T-helper 17 cell (primary cell): Measurements from ENCODE around the gene NUCB2. TPM values are rescaled to one million over a fixed set of nuclear protein-coding genes. Genes with fewer than 3 reads are reported as not detected.
"Not testable (repeated sequence)": the region's sequence is repeated elsewhere in the genome, so short reads cannot be mapped to it uniquely, and the experiment has no call there.

Source experiments
- ATAC-seq: fragments of 150-1000 bp; cut with Tn5 transposase; 2 replicates; pipeline ENCODE4 v1.10.0; 2021; ENCODE audit warnings: mild to moderate bottlenecking, moderate library complexity
- DNase-seq, 3 donors: peaks; one replicate each; pipeline versions ENCODE4 v3.0.0 to v3.0.0-alpha.2; 2020 to 2021
- H3K9me3 ChIP-seq: one replicate; pipeline ENCODE4 v1.7.0; 2013; ENCODE audit warnings: low read length, mild to moderate bottlenecking; ENCODE audit not compliant: control insufficient read depth, poor library complexity, severe bottlenecking
- H3K27ac Mint-ChIP-seq: one replicate; pipeline ENCODE4 v1.8.0; 2022; ENCODE audit warnings: mild to moderate bottlenecking, moderate library complexity, mixed read lengths
- H3K27me3 Mint-ChIP-seq: one replicate; pipeline ENCODE4 v1.8.0; 2022; ENCODE audit warnings: mixed read lengths
- H3K36me3 Mint-ChIP-seq: one replicate; pipeline ENCODE4 v1.8.0; 2022; ENCODE audit warnings: low read depth, mixed read lengths
- H3K4me1 Mint-ChIP-seq: one replicate; pipeline ENCODE4 v1.8.0; 2022; ENCODE audit warnings: mild to moderate bottlenecking, mixed read lengths
- H3K4me3 Mint-ChIP-seq: one replicate; pipeline ENCODE4 v1.8.0; 2022; ENCODE audit warnings: mild to moderate bottlenecking, moderate library complexity, mixed read lengths
- total RNA-seq, 4 donors: library from RNA in 2 of 4; stranded (reverse) in 2 of 4; gene quantifications; one replicate each; pipeline ENCODE4 v1.2.3 and lab custom pipeline; 2022 to 2026

NUCB2 gene
- total RNA-seq: 10 to 100 TPM; 29.5 to 33.6 TPM
- total RNA-seq (lab: John Stamatoyannopoulos, UW): 15.5 to 15.9 reads per million in 2 donors

GRCh38 chr11:17276236-17277023, at the start of gene NUCB2:
Gene NUCB2 (plus strand): TSS chr11:17276739. CDS start chr11:17295324, 18,585 bp downstream.
- peak; percentile 98 for ATAC-seq
- Mint-ChIP-seq H3K4me3 (peak within 1 kb of the TSS; percentile 92), H3K27me3 (no peaks in the 10 kb centered on the region), H3K36me3 (no peaks in the 10 kb centered on the region), H3K4me1 (peaks cover 13% of the 10 kb centered on the region), H3K27ac (peak within 1 kb of the TSS; percentile 94)
- H3K9me3 ChIP-seq: no peaks in the 10 kb centered on the region
- DNase-seq: peak; percentile 92 to 94 (median 93)

- peaks cover 15% of the 10 kb centered on the region for H3K4me1 Mint-ChIP-seq
These were observed 48.2 kb upstream of the NUCB2 start for GRCh38 chr11:17228186-17228925.

DNA sequence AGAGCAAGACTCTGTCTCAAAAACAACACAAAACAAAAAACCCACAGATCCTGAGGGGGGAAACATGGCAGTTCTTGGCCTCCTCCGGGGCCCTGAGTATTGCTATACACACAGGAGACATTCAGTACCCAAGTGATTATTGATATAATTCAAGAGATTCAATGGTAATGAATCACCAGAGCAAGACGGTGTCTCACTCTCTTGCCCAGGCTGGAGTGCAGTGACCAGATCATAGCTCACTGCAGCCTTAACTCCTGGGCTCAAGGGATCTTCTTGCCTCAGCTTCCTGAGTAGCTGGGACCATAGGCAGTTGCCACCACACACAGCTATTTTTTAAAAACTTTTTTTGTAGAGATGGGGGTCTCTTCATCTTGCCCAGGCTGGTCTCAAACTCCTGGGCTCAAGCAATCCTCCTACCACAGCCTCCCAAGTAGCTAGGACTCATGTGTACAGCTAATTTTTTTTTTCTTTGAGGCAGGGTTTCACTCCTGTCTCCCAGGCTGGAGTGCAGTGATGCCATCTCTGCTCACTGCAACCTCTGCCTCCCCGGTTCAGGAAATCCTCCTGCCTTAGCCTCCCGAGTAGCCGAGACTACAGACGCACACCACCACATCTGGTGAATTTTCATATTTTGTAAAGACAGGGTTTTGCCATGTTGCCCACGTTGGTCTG, 46.9 kb upstream of the NUCB2 start:
- Mint-ChIP-seq H3K27ac (no peak overlapping the region), H3K36me3 (no peaks in the 10 kb centered on the region), H3K4me1 (peaks cover 13% of the 10 kb centered on the region), H3K27me3 (no peaks in the 10 kb centered on the region), H3K4me3 (peak overlapping the region; percentile 80)
- H3K9me3 ChIP-seq: no peaks in the 10 kb centered on the region
- ATAC-seq: no peak
- DNase-seq: no peak

More at GRCh38 chr11:17228186-17228925, 48.2 kb upstream of the NUCB2 start:
- ATAC-seq, H3K36me3 Mint-ChIP-seq, H3K9me3 ChIP-seq, H3K27me3 Mint-ChIP-seq, DNase-seq, H3K27ac Mint-ChIP-seq, H3K4me3 Mint-ChIP-seq: not testable (repeated sequence)

DNA sequence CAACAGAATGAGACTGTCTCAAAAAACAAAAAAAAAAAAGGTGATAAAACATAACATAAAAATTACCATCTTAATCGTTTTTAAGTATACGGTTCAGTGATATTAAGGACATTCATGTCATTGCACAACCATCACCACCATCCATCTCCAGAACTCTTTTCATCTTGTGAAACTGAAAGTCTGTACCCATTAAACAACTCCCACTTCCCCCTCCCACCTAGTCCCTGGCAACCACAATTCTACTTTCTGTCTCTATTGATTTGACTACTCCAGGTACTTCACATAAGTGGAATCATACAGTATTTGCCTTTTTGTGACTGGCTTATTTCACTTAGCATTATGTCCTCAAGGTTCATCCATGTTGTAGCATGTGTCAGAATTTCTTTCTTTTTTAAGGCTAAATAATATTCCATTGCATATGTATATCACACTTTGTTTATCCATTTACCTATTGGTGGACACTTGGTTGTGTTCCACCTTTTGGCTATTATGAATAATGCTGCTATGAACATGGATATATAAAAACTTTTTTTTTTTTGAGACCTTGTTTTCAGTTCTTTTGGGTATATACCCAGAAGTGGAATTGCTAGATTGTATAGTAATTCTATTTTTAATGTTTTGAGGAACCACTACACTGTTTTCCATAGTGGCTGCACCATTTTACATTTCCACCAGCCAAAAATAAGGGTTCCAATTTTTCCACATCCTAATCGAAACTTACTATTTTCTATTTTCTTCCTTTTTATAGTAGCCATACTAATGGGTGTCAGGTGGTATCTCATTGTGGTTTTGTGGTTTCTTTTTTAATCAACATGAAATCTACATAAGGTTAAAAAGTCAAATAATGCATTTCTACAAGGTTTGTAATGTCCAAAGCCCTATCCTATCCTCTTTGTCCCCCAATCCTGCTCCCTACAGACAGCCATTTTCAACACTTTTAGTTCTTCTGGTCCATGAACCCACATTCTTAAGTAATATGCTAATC, 45.4 kb upstream of the NUCB2 start:
- no peak overlapping the region for H3K27ac Mint-ChIP-seq

GRCh38 chr11:17233101-17233500, 43.4 kb upstream of the NUCB2 start:
- H3K4me1 Mint-ChIP-seq: peaks cover 11% of the 10 kb centered on the region
- H3K9me3 ChIP-seq: no peaks in the 10 kb centered on the region
- peak overlapping the region; percentile 74 for H3K27ac Mint-ChIP-seq
- peaks cover under 1% of the 10 kb centered on the region for H3K27me3 Mint-ChIP-seq
- DNase-seq (no peak), ATAC-seq (no peak)
- H3K36me3 Mint-ChIP-seq: no peaks in the 10 kb centered on the region
- no peak overlapping the region for H3K4me3 Mint-ChIP-seq

More for the DNA sequence above, 45.4 kb upstream of the NUCB2 start:
- ATAC-seq (peak; percentile 62), DNase-seq (no peak)
- H3K9me3 ChIP-seq: no peaks in the 10 kb centered on the region
- Mint-ChIP-seq H3K36me3 (no peaks in the 10 kb centered on the region), H3K4me1 (peaks cover 11% of the 10 kb centered on the region), H3K4me3 (no peak overlapping the region), H3K27me3 (no peaks in the 10 kb centered on the region)

- Mint-ChIP-seq H3K4me3 (no peak overlapping the region), H3K4me1 (no peaks in the 10 kb centered on the region), H3K27me3 (peaks cover 7% of the 10 kb centered on the region), H3K36me3 (no peaks in the 10 kb centered on the region), H3K27ac (no peak overlapping the region)
- DNase-seq: no peak
- no peaks in the 10 kb centered on the region for H3K9me3 ChIP-seq
- no peak for ATAC-seq
These were observed 38.2 kb upstream of the NUCB2 start for GRCh38 chr11:17238377-17238776.

- not testable (repeated sequence) for H3K27ac Mint-ChIP-seq, DNase-seq
These were observed 36.6 kb upstream of the NUCB2 start for GRCh38 chr11:17239927-17240326.

DNA sequence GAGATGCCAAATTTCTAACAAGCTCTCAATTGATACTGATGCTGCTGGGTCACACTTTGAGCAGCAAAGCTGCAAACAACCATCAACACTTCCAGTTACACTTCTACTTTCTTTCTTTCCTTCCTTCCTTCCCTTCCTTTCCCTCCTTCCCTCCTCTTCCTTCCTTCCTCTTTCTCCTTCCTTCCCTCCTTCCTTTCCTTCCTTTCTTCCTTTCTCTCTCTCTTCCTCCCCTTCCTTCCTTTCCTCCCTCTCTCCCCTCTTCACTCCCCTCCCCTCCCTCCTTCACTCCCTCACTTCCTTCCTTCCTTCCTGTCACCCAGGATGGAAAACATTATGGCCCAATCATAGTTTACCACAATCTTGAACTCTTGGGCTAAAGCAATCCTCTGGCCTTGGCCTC, 35.8 kb upstream of the NUCB2 start:
- H3K27me3 Mint-ChIP-seq: peaks cover 7% of the 10 kb centered on the region
- no peaks in the 10 kb centered on the region for H3K4me1 Mint-ChIP-seq
- no peak overlapping the region for H3K27ac Mint-ChIP-seq
- no peak overlapping the region for H3K4me3 Mint-ChIP-seq
- H3K9me3 ChIP-seq: no peaks in the 10 kb centered on the region
- DNase-seq: no peak
- H3K36me3 Mint-ChIP-seq: no peaks in the 10 kb centered on the region
- no peak for ATAC-seq

More at GRCh38 chr11:17239927-17240326, 36.6 kb upstream of the NUCB2 start:
- ATAC-seq, H3K4me1 Mint-ChIP-seq, H3K36me3 Mint-ChIP-seq, H3K4me3 Mint-ChIP-seq, H3K27me3 Mint-ChIP-seq, H3K9me3 ChIP-seq: not testable (repeated sequence)

- ATAC-seq, H3K27ac Mint-ChIP-seq, H3K9me3 ChIP-seq, DNase-seq, H3K4me1 Mint-ChIP-seq, H3K4me3 Mint-ChIP-seq, H3K36me3 Mint-ChIP-seq, H3K27me3 Mint-ChIP-seq: not testable (repeated sequence)
These were observed 33.6 kb upstream of the NUCB2 start for GRCh38 chr11:17242954-17243353.

DNA sequence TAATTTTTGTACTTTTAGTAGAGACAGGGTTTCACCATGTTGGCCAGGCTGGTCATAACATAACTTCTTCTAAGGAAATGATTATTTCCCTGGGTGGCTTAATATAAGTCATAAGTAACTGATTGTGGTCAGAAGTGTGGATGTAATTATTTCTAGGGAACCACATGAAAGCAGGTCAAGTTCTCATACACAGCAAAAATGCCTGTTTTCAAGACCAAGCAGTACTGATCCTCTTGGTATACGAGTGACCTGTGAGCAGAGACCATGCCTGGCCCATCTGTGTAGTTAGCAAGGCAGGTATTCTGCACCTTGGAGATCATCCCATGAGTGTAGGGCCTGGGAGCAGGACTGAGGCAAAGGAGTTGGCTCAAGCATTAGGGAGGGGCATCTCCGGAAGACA, 32.5 kb upstream of the NUCB2 start:
- Mint-ChIP-seq H3K4me3 (no peak overlapping the region), H3K4me1 (no peaks in the 10 kb centered on the region), H3K27me3 (no peaks in the 10 kb centered on the region), H3K27ac (no peak overlapping the region), H3K36me3 (no peaks in the 10 kb centered on the region)
- H3K9me3 ChIP-seq: no peaks in the 10 kb centered on the region
- no peak for DNase-seq
- ATAC-seq: no peak

DNA sequence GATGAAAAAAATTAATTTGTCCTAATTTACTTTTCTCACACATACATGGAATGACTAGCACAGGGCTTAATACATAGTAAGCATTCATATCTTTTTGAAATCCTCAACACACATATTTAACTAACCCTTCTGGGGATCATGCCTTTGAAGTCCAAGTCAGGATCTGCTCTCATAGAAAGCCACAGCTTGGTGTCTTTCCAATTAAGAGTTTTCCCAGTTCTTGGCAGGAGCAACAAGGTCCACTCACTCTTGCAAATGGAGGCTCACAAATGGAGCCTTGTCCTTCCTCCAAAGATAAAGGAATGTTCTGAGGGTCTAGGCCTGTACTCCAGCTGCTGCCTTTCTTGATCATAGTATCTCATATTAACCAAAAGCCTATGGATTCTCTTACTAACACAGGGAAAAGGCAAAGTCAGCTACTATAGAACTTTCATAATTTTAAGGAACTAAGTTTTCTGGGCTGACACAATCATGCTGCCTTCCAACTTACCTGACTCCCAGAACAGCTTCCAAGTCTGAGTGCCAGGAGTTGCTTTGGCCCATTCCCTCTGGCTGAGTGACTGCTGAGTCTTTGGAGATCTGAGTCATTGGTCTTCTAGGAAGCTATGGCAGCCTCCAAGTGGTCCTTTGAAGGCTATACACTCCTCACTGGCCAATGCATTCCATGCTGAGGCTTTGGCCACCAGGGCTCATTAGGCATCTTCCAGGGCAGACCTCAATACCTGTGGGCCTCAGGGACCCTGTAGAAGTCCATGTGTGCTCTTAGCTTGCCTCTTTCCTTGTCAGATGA, 25.8 kb upstream of the NUCB2 start:
- Mint-ChIP-seq H3K27ac (no peak overlapping the region), H3K27me3 (peaks cover 11% of the 10 kb centered on the region), H3K4me3 (no peak overlapping the region), H3K4me1 (no peaks in the 10 kb centered on the region), H3K36me3 (peaks cover 2% of the 10 kb centered on the region)
- H3K9me3 ChIP-seq: no peaks in the 10 kb centered on the region
- ATAC-seq: no peak
- DNase-seq: no peak

DNA sequence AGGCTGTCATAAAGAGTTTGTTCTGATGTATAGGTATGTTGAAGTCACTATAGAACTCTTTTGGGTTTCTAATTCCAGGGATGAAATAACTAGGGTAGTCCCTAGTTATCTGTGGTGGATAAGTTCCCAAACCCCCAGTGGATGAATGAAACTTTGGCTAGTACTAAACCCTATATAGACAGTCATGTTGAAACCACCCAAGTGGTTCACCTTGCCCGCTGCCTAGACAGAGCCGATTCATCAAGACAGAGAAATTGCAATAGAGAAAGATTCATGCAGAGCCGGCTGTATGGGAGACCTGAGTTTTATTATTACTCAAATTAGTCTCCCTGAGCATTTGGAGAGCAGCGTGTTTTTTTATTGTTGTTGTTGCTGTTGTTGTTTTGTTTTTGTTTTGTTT, 23.8 kb upstream of the NUCB2 start:
- Mint-ChIP-seq H3K4me3 (no peak overlapping the region), H3K27ac (no peak overlapping the region), H3K27me3 (peaks cover 18% of the 10 kb centered on the region), H3K36me3 (peaks cover 2% of the 10 kb centered on the region), H3K4me1 (peaks cover 7% of the 10 kb centered on the region)
- ATAC-seq (no peak), DNase-seq (no peak)
- H3K9me3 ChIP-seq: no peaks in the 10 kb centered on the region
